Measurements from ENCODE around the gene EMILIN3. TPM values are rescaled to one million over a fixed set of nuclear protein-coding genes. Genes with fewer than 3 reads are reported as not detected.

Gene EMILIN3
- polyA plus RNA-seq, 2 of the 4 experiments (the other 2 are of a cell fraction): 0.06 to 0.58 TPM

DNA sequence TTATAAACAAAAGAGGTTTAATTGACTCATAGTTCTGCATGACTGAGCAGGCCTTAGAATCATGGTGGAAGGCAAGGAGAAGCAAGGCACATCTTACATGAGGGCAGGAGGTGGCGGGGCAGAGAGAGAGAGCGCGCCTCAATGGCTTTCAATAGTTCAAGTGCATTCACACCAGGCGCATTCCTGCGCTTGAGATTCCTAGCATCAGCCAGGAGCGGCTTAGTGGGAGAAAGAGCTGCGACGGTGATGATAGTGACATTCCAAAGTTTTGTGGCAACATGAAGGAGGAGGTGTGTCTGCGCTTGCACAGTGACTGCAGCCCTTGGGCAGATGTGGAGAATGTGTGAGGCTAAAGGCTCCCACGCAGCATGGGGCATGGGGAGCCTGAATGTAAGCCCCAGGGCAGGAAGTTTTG lies 25.0 kb upstream of the EMILIN3 start (continued):
- TF ChIP-seq EHF (CRISPR knock-in tag; IDR thresholded peaks at IDR 0.05): no peak
- no peak for TF ChIP-seq EHMT2 (IDR thresholded peaks at IDR 0.05; ENCODE audit: low read depth)
- no peak for TF ChIP-seq TFCP2L1 (CRISPR knock-in tag; IDR thresholded peaks at IDR 0.05)
- no peak for TF ChIP-seq POLR2A (IDR thresholded peaks at IDR 0.05; ENCODE audit: low read length)
- TF ChIP-seq JUN (IDR thresholded peaks at IDR 0.05): no peak
- TF ChIP-seq, protein P1, sequence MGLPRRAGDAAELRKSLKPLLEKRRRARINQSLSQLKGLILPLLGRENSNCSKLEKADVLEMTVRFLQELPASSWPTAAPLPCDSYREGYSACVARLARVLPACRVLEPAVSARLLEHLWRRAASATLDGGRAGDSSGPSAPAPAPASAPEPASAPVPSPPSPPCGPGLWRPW (IDR thresholded peaks at IDR 0.05): no peak
- TF ChIP-seq RFX5 (IDR thresholded peaks at IDR 0.05): no peak

DNA sequence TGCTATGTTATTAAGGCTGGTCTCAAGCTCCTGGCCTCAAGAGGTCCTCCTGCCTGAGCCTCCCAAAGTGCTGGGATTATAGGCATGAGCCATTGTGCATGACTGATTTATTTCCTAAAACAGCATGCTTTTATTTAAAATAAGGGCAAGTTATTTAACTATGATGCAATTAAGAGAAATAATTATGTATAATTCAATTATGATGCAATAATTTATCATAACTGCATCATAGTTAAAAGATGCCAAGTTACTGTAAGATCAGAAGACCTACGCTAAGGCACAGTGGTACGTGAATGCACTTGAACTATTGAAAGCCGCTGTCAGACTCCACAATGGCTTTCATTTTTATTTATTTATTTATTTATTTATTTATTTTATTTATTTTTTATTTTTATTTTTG lies 24.3 kb upstream of the EMILIN3 start:
- no peak overlapping the region for H3K4me2 ChIP-seq
- H3K4me3 ChIP-seq: no peak overlapping the region
- TF ChIP-seq, protein P2, sequence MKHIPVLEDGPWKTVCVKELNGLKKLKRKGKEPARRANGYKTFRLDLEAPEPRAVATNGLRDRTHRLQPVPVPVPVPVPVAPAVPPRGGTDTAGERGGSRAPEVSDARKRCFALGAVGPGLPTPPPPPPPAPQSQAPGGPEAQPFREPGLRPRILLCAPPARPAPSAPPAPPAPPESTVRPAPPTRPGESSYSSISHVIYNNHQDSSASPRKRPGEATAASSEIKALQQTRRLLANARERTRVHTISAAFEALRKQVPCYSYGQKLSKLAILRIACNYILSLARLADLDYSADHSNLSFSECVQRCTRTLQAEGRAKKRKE (CRISPR knock-in tag; IDR thresholded peaks at IDR 0.05; ENCODE audit: low read depth): no peak
- no peak for TF ChIP-seq ZSCAN20 (CRISPR knock-in tag; IDR thresholded peaks at IDR 0.05)
- no peak for TF ChIP-seq FOSB (CRISPR knock-in tag; IDR thresholded peaks at IDR 0.05)
- TF ChIP-seq USF2 (IDR thresholded peaks at IDR 0.05): no peak
- TF ChIP-seq BCL3 (IDR thresholded peaks at IDR 0.05): no peak
- no peak for TF ChIP-seq EP300 (IDR thresholded peaks at IDR 0.05)
- TF ChIP-seq HEYL (CRISPR knock-in tag; IDR thresholded peaks at IDR 0.05): no peak
- TF ChIP-seq EHMT2 (IDR thresholded peaks at IDR 0.05; ENCODE audit: low read depth): no peak
- TF ChIP-seq MAFK (IDR thresholded peaks at IDR 0.05; ENCODE audit: partially characterized antibody): no peak
- no peak for TF ChIP-seq HDAC2 (IDR thresholded peaks at IDR 0.05)
- TF ChIP-seq REST (IDR thresholded peaks at IDR 0.05): no peak
- no peak for TF ChIP-seq CBX2 (IDR thresholded peaks at IDR 0.05; ENCODE audit: borderline replicate concordance, low read depth)
- no peak for TF ChIP-seq FOXS1 (CRISPR knock-in tag; IDR thresholded peaks at IDR 0.05)
- TF ChIP-seq HOXB13 (CRISPR knock-in tag; IDR thresholded peaks at IDR 0.05; ENCODE audit: low read depth): no peak
- no peak for TF ChIP-seq KDM5A (IDR thresholded peaks at IDR 0.05)
- no peak for TF ChIP-seq RAD21 (conservative IDR thresholded peaks at IDR 0.05 in 1 of 2, IDR thresholded peaks at IDR 0.05 in 1 of 2)
- no peak for TF ChIP-seq ELK1 (IDR thresholded peaks at IDR 0.05; ENCODE audit: low read depth, low read length)
- no peak for TF ChIP-seq CHD4 (IDR thresholded peaks at IDR 0.05; ENCODE audit: borderline replicate concordance)
- no peak overlapping the region for H3K27ac ChIP-seq
- CTCF ChIA-PET: no interaction called here
- ATAC-seq (no peak), FAIRE-seq (no peak), DNase-seq (ENCODE audit: low read depth in 1 of 2, low spot score in 1 of 2) (no peak)
- POLR2A ChIA-PET: no interaction called here
- no peaks in the 10 kb centered on the region for H3K4me1 ChIP-seq
- 92% methylated on average over 3 of the region's 3 CpGs for WGBS (ENCODE audit: missing lambda C conversion rate)
- no peaks in the 10 kb centered on the region for H3K9me3 ChIP-seq
